Activated CD4-positive, alpha-beta T cell treated with anti-CD3 and anti-CD28 coated beads, Interleukin-10, Interleukin-2, amounts not matched to agents 100 ng/mL and 50 ng/mL, durations not matched to agents 16 hours and 8 hours (primary cell): Measurements from ENCODE around the gene MEIOC.

ENCODE experiments used
- DNase-seq: peaks from one replicate; pipeline ENCODE4 v3.0.0-alpha.2; 2020

MEIOC gene

DNA sequence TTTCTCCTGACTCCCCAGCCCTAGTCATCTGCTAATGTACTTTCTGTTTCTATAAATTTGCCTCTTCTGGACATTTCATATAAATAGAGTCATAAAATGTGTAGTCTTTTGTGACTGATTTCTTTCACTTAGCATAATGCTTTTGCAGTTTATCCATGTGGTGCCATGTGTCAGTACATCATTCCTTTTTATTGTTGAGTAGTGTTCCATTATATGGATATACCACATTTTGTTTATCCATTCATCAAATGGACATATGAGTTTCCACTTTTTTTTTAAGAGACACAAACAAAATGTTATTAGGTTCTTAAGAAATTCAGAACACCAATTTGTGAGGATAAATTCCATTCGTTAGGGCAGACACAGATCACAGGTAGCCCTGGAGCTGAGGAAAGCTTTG lies 63.2 kb downstream of the MEIOC start:
- no peak for DNase-seq

DNA sequence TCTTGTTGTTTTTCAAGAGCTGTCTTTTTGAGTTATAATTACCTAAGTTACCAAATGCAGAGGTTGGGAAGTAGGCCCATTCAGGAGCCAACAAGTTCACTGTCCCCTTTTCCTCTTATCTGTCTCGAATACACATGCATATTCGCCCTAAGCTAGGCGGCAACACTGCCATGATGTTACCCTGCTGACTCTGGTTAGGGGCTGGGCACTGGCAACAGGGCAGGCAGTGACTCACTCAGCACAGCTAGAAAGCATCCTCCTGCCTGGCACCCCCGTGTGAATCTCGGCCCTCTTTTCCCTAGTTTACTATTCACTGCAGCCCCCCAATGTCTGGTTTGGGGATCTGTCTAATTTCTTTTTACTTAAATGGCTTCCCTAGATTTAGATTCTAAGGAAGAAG lies 66.0 kb downstream of the MEIOC start:
- no peak for DNase-seq
